ENCODE measurements around the gene C5orf22.

Gene C5orf22

DNA sequence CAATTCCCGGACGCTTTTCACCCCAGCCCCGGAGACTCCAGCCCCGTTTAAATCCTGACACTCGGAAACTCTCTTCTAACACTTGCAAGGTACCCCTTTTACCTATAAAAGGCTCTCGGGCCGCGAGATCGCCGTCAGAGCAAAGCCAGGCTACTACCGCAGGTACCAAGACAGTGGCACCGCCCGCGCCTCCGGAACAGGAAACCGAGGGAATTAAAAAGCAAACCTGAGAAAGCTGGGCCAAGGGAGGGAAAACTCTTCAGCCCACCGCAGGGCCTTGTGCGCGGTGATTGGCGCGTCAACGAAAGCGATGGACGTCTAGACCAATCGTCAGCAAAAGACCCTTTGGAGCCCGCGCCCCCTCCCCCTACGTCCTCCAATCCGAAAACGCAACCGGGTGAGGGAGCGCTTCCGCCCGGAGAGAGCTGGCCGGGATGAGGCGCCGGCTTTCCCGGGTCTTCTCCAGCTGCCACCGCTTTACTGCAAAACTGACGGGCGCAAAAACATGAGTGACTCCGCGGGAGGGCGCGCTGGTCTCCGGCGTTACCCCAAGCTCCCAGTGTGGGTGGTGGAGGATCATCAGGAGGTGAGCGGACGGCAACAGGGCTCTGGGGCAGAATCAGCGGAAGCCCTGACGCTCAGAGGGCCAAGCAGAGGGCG lies at the start of gene C5orf22, which contains the start of gene DROSHA:
Gene C5orf22 (plus strand): TSS at position 414 of the 660 bp plus-strand sequence. CDS start 92 bp downstream, at position 506.
Gene DROSHA (minus strand): TSS at position 206 of the 660 bp plus-strand sequence. CDS start 3,034 bp downstream, outside the sequence.
- WGBS (ENCODE audit: insufficient coverage, insufficient read length) = no CpG with 5 or more reads among the region's 52 CpGs
- Histone ChIP-seq H3K36me3 (ENCODE audit: control insufficient read depth, insufficient read depth, low read length) (peaks cover 12% of the 10 kb centered on the region; the same call in 1 of the 2 replicates), H3K4me3 (ENCODE audit: low read length) (peak within 1 kb of the TSS; percentile 91), H3K4me1 (ENCODE audit: control insufficient read depth, insufficient read depth, low read length) (no peaks in the 10 kb centered on the region), H3K27ac (ENCODE audit: low read length) (no peak within 1 kb of the TSS), H3K9me3 (ENCODE audit: control insufficient read depth, insufficient read depth, low read length) (no peaks in the 10 kb centered on the region), H3K27me3 (ENCODE audit: control insufficient read depth, insufficient read depth, low read length) (no peaks in the 10 kb centered on the region)
- DNase-seq (ENCODE audit: low read depth, low spot score) = peak; percentile 86

GRCh38 chr5:31485376-31486207 lies 46.5 kb upstream of the C5orf22 start:
- Histone ChIP-seq H3K27ac (ENCODE audit: low read length) (no peak overlapping the region), H3K36me3 (ENCODE audit: control insufficient read depth, insufficient read depth, low read length) (no peaks in the 10 kb centered on the region; the same call in 1 of the 2 replicates), H3K9me3 (ENCODE audit: control insufficient read depth, insufficient read depth, low read length) (no peaks in the 10 kb centered on the region), H3K4me3 (ENCODE audit: low read length) (no peak overlapping the region), H3K4me1 (ENCODE audit: control insufficient read depth, insufficient read depth, low read length) (no peaks in the 10 kb centered on the region), H3K27me3 (ENCODE audit: control insufficient read depth, insufficient read depth, low read length) (no peaks in the 10 kb centered on the region)
- no peak for DNase-seq (ENCODE audit: low read depth, low spot score)
- no CpG with 5 or more reads among the region's 7 CpGs for WGBS (ENCODE audit: insufficient coverage, insufficient read length)

DNA sequence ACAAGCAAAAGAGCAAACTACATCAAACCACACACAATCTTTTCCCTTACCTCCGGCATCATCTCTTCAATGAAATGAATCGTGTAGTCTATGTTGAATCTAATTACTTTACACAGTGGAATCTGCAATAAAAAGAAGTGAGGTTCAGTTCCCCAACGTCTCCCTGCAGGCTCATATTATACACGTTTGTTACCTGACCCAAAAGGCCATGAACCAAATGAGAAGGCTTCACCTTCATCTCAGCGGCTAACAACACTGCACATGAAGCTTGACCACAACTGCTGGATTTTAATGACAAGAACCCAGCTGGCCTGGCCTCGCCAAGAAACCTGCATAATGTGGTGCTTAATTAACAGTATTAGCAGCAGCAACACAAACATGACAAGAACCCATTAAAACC lies 45.7 kb upstream of the C5orf22 start:
- H3K27me3 ChIP-seq (ENCODE audit: control insufficient read depth, insufficient read depth, low read length) = no peaks in the 10 kb centered on the region
- H3K9me3 ChIP-seq (ENCODE audit: control insufficient read depth, insufficient read depth, low read length) = no peaks in the 10 kb centered on the region
- no CpG with 5 or more reads among the region's 6 CpGs for WGBS (ENCODE audit: insufficient coverage, insufficient read length)
- H3K4me1 ChIP-seq (ENCODE audit: control insufficient read depth, insufficient read depth, low read length) = no peaks in the 10 kb centered on the region
- H3K36me3 ChIP-seq (ENCODE audit: control insufficient read depth, insufficient read depth, low read length) = no peaks in the 10 kb centered on the region; the same call in 1 of the 2 replicates
- no peak overlapping the region for H3K4me3 ChIP-seq (ENCODE audit: low read length)
- DNase-seq (ENCODE audit: low read depth, low spot score) = no peak
- no peak overlapping the region for H3K27ac ChIP-seq (ENCODE audit: low read length)

- no peaks in the 10 kb centered on the region; the same call in 1 of the 2 replicates for H3K36me3 ChIP-seq (ENCODE audit: control insufficient read depth, insufficient read depth, low read length)
- no peak for DNase-seq (ENCODE audit: low read depth, low spot score)
- no peaks in the 10 kb centered on the region for H3K9me3 ChIP-seq (ENCODE audit: control insufficient read depth, insufficient read depth, low read length)
- H3K27me3 ChIP-seq (ENCODE audit: control insufficient read depth, insufficient read depth, low read length) = no peaks in the 10 kb centered on the region
- H3K4me3 ChIP-seq (ENCODE audit: low read length) = no peak overlapping the region
- WGBS (ENCODE audit: insufficient coverage, insufficient read length) = no CpG with 5 or more reads among the region's 2 CpGs
- no peak overlapping the region for H3K27ac ChIP-seq (ENCODE audit: low read length)
- H3K4me1 ChIP-seq (ENCODE audit: control insufficient read depth, insufficient read depth, low read length) = no peaks in the 10 kb centered on the region
Measured at GRCh38 chr5:31487506-31487905, 44.6 kb upstream of the C5orf22 start.

DNA sequence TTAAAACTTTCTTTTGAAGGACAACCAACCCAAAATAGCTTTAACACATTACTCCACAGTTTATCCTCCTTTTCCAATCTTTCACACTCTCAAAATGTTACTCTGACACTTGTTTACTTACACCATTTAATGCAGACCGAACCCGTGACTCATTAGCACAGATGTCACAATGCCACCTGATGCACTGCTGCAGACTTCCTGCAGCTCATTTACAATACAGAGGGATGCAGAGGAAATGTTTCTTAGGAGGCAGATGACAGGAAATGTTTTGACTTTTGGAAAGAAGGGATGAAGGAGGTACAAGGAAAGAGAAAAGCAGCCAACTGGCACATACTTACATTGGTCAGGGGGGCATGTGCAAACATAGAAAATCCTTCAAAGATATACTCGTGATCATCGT lies 39.2 kb upstream of the C5orf22 start:
- no peak for DNase-seq (ENCODE audit: low read depth, low spot score)
- Histone ChIP-seq H3K27ac (ENCODE audit: low read length) (no peak overlapping the region), H3K27me3 (ENCODE audit: control insufficient read depth, insufficient read depth, low read length) (no peaks in the 10 kb centered on the region), H3K4me1 (ENCODE audit: control insufficient read depth, insufficient read depth, low read length) (no peaks in the 10 kb centered on the region; the same call in 1 of the 2 replicates), H3K4me3 (ENCODE audit: low read length) (no peak overlapping the region), H3K9me3 (ENCODE audit: control insufficient read depth, insufficient read depth, low read length) (no peaks in the 10 kb centered on the region), H3K36me3 (ENCODE audit: control insufficient read depth, insufficient read depth, low read length) (peaks cover 26% of the 10 kb centered on the region)
- no CpG with 5 or more reads among the region's 4 CpGs for WGBS (ENCODE audit: insufficient coverage, insufficient read length)

DNA sequence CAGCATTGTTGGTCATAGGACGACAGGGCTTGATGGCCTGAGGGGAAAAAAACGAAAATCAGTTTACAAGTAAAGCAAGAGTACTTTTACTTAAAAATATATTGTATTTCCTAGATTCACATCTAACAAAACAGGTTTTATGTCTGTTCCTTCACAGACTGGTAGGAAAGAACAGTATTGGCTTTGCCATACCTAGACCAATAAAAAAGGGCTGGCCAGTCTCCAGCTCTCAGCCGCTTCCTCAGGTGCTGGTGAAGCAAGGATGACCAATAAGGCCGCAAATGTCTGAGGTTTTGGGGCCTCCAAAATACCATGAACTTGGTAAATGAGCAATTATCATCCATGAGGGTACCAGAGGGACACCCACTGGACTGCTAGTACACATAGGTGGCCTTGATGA lies 36.8 kb upstream of the C5orf22 start:
- peaks cover 35% of the 10 kb centered on the region for H3K36me3 ChIP-seq (ENCODE audit: control insufficient read depth, insufficient read depth, low read length)
- no peaks in the 10 kb centered on the region; the same call in none of the 2 replicates for H3K4me1 ChIP-seq (ENCODE audit: control insufficient read depth, insufficient read depth, low read length)
- H3K27ac ChIP-seq (ENCODE audit: low read length) = no peak overlapping the region

DNA sequence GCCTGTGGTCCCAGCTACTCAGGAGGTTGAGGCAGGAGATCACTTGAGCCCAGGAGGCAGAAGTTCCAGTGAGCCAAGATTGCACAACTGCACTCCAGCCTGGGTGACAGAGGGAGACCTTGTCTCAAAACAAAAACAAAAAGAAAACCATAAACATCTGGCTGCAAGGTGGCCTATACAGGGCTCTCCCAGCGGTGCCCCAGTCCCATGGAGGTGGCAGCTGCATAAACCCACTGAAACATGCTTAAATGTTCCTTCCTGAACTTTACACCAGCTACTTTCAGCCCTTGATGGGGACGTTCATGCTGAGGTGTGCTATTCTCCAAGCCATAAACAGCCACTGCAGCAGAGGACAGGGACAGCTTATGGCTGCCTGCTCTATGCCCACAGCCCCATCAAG lies 35.8 kb upstream of the C5orf22 start:
- Histone ChIP-seq H3K4me1 (ENCODE audit: control insufficient read depth, insufficient read depth, low read length) (no peaks in the 10 kb centered on the region; the same call in none of the 2 replicates), H3K36me3 (ENCODE audit: control insufficient read depth, insufficient read depth, low read length) (peaks cover 36% of the 10 kb centered on the region), H3K27ac (ENCODE audit: low read length) (no peak overlapping the region), H3K27me3 (ENCODE audit: control insufficient read depth, insufficient read depth, low read length) (no peaks in the 10 kb centered on the region), H3K9me3 (ENCODE audit: control insufficient read depth, insufficient read depth, low read length) (no peaks in the 10 kb centered on the region), H3K4me3 (ENCODE audit: low read length) (no peak overlapping the region)
- DNase-seq (ENCODE audit: low read depth, low spot score) = no peak
- WGBS (ENCODE audit: insufficient coverage, insufficient read length) = no CpG with 5 or more reads among the region's 2 CpGs

More for the DNA sequence above, 36.8 kb upstream of the C5orf22 start:
- H3K9me3 ChIP-seq (ENCODE audit: control insufficient read depth, insufficient read depth, low read length) = no peaks in the 10 kb centered on the region
- no peaks in the 10 kb centered on the region for H3K27me3 ChIP-seq (ENCODE audit: control insufficient read depth, insufficient read depth, low read length)
- WGBS (ENCODE audit: insufficient coverage, insufficient read length) = no CpG with 5 or more reads among the region's 4 CpGs
- no peak for DNase-seq (ENCODE audit: low read depth, low spot score)
- no peak overlapping the region for H3K4me3 ChIP-seq (ENCODE audit: low read length)

DNA sequence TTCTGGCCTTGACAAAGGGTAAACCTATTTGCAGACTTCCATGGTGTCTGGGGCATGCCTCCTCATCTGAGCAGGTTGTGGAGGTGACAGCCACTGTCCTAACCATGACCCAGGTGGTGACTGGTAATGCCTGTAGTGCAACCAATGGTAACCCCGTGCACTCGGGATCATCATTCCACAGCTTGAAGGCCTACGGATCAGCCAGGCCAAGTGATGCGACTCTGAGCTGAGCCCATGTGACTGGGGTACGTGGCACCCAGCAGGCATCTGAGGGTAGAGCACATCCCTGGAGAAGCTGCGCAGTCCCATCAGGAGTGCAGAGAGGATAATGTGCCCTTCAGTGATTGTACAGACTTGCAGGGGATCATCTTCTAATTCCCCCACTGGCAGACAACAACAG lies 35.2 kb upstream of the C5orf22 start:
- Histone ChIP-seq H3K27me3 (ENCODE audit: control insufficient read depth, insufficient read depth, low read length) (no peaks in the 10 kb centered on the region), H3K27ac (ENCODE audit: low read length) (no peak overlapping the region), H3K4me3 (ENCODE audit: low read length) (no peak overlapping the region), H3K9me3 (ENCODE audit: control insufficient read depth, insufficient read depth, low read length) (no peaks in the 10 kb centered on the region), H3K4me1 (ENCODE audit: control insufficient read depth, insufficient read depth, low read length) (no peaks in the 10 kb centered on the region; the same call in none of the 2 replicates), H3K36me3 (ENCODE audit: control insufficient read depth, insufficient read depth, low read length) (peaks cover 36% of the 10 kb centered on the region)
- no CpG with 5 or more reads among the region's 6 CpGs for WGBS (ENCODE audit: insufficient coverage, insufficient read length)
- DNase-seq (ENCODE audit: low read depth, low spot score) = no peak

DNA sequence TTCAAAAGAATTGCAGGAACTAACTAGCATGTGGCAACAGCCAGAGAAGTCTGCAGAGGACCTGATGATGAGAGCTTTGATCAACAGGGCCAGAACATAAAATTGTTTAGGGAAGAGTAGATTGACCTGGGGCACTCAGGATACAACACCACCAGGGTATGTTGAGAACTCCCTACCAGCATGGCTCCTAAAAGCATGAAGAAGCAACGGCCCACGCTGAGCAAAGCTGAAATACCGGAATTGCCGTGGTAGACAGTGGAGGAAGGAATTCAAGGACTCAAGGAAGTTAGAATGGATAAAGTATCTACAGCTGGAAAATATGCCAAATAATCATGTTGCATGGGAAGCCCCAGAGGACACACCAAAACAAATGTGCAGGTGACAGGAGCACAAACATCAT lies 31.8 kb upstream of the C5orf22 start:
- no peak overlapping the region for H3K27ac ChIP-seq (ENCODE audit: low read length)
- DNase-seq (ENCODE audit: low read depth, low spot score) = no peak
- WGBS (ENCODE audit: insufficient coverage, insufficient read length) = no CpG with 5 or more reads among the region's 4 CpGs
- H3K9me3 ChIP-seq (ENCODE audit: control insufficient read depth, insufficient read depth, low read length) = no peaks in the 10 kb centered on the region
- H3K4me3 ChIP-seq (ENCODE audit: low read length) = no peak overlapping the region
- peaks cover 52% of the 10 kb centered on the region for H3K36me3 ChIP-seq (ENCODE audit: control insufficient read depth, insufficient read depth, low read length)
- H3K4me1 ChIP-seq (ENCODE audit: control insufficient read depth, insufficient read depth, low read length) = no peaks in the 10 kb centered on the region; the same call in 1 of the 2 replicates
- H3K27me3 ChIP-seq (ENCODE audit: control insufficient read depth, insufficient read depth, low read length) = no peaks in the 10 kb centered on the region

DNA sequence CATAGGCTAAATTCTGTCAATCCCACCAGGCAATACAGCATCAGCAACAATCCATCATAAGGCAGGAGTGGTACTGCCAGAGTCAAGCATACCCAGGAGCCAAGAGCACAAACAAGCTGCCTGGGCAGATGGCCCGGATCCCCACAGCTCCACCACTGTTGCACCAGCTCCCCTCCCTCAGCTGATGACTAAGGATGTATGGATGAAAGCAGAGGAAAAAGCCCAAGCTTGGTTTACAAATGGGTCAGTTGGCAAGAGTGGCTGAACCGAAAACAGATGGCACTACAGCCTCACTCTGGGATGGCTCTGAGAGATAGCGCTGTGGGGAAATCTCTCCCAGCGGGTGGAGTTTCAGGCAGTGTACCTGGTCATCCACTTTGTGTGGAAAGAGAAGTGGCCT lies 29.6 kb upstream of the C5orf22 start:
- Histone ChIP-seq H3K4me3 (ENCODE audit: low read length) (no peak overlapping the region), H3K4me1 (ENCODE audit: control insufficient read depth, insufficient read depth, low read length) (no peaks in the 10 kb centered on the region; the same call in 1 of the 2 replicates), H3K27ac (ENCODE audit: low read length) (no peak overlapping the region), H3K27me3 (ENCODE audit: control insufficient read depth, insufficient read depth, low read length) (no peaks in the 10 kb centered on the region), H3K36me3 (ENCODE audit: control insufficient read depth, insufficient read depth, low read length) (peaks cover 33% of the 10 kb centered on the region), H3K9me3 (ENCODE audit: control insufficient read depth, insufficient read depth, low read length) (no peaks in the 10 kb centered on the region)
- DNase-seq (ENCODE audit: low read depth, low spot score) = no peak
- no CpG with 5 or more reads among the region's 4 CpGs for WGBS (ENCODE audit: insufficient coverage, insufficient read length)

All from iPS DF 6.9 (cell line).